Memory B cell (primary cell): Measurements from ENCODE around the gene PHKA1.
"Not testable (repeated sequence)": the region's sequence is repeated elsewhere in the genome, so short reads cannot be mapped to it uniquely, and the experiment has no call there.

Experiments used
- ATAC-seq: fragments of 150-1000 bp; cut with Tn5 transposase; 2 replicates; pipeline ENCODE4 v1.10.0; 2021; ENCODE audit warnings: low read depth, mild to moderate bottlenecking, moderate library complexity
- DNase-seq, 2 donors: peaks; one replicate each; pipeline ENCODE4 v3.0.0; 2022; ENCODE audit warnings: low spot score in 2 of 2
- H3K27ac Mint-ChIP-seq: one replicate; pipeline ENCODE4 v1.8.0; 2022; ENCODE audit warnings: mild to moderate bottlenecking, moderate library complexity, mixed read lengths
- H3K27me3 Mint-ChIP-seq: one replicate; pipeline ENCODE4 v1.8.0; 2022; ENCODE audit warnings: mixed read lengths
- H3K36me3 Mint-ChIP-seq: one replicate; pipeline ENCODE4 v1.8.0; 2022; ENCODE audit warnings: mild to moderate bottlenecking, mixed read lengths
- H3K4me1 Mint-ChIP-seq: one replicate; pipeline ENCODE4 v1.8.0; 2022; ENCODE audit warnings: mixed read lengths
- H3K4me3 Mint-ChIP-seq: one replicate; pipeline ENCODE4 v1.8.0; 2022; ENCODE audit warnings: mild to moderate bottlenecking, moderate library complexity, mixed read lengths
- H3K9me3 Mint-ChIP-seq: one replicate; pipeline ENCODE4 v1.8.0; 2022; ENCODE audit warnings: mixed read lengths

The PHKA1 gene

DNA sequence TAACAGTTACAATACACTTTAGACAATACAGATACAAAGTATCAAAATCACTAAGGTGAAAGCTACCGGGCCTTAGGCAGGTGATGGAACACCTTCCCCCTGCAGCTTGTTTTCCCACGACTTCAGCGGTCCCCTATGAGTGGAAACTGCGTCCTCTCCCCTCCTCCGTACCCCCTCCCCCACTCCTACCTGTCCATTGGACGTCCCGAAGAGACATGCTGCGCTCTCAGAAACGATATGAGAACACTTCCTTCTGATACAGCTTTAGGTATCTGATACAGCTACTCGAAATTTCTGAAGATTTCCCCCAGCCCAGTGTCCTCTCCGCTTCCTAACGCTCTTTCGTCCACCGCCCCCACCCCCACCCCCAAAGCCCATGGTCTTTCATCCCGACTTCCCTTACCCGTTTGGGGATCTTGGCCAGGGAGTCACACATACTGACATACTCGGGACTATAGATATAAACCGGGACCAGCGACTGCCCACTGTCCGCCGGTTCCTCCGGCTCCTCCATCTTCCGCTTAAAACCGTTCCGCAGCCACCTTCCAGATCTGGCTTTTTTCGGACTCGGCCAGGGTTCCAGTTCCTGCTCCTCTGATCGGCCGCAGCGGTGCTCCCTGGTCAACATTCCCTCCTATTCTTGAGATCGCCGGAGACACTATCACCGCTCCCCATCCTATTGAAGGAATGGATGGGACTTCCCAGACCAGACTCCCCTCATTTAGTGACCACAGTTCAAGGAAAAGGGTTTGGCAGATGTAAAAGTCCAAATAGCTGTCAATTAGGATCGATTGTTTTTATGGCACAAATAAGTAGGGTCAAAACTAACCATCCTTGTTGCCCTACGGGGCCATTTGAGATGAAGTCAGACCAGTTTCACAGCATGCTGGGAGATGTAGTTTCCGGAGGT, 141.6 kb downstream of the PHKA1 start, which contains the start of gene HDAC8:
Gene HDAC8 (minus strand): TSS at position 596 of the 910 bp plus-strand sequence. CDS start 82 bp downstream, at position 514.
- ATAC-seq (peak; percentile 92), DNase-seq (peak; percentile 18 to 21)
- Mint-ChIP-seq H3K4me1 (peaks cover 3% of the 10 kb centered on the region), H3K9me3 (no peaks in the 10 kb centered on the region), H3K36me3 (peaks cover 4% of the 10 kb centered on the region), H3K4me3 (peak within 1 kb of the TSS; percentile 99), H3K27me3 (no peaks in the 10 kb centered on the region), H3K27ac (peak within 1 kb of the TSS; percentile 91)

DNA sequence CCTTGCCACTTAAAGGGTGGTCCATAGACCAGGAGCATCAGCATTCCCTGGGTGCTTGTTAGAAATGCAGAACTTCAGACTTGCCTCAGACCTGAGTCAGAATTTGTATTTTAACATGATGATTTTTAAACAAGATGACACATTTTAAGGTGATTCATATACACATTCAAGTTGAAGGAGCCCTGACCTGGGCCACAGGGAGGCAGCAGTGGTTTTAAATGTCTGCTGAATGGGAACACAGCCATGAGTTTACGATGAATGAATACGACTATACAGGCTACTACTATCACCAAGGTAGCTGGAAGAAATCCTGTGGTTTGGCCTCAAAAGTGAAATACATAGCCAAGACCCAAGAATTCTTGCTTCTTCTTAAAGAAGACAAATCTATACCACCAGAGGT, 144.3 kb downstream of the PHKA1 start:
- no peaks in the 10 kb centered on the region for H3K27me3 Mint-ChIP-seq
- no peak for DNase-seq
- no peak overlapping the region for H3K4me3 Mint-ChIP-seq
- H3K9me3 Mint-ChIP-seq = no peaks in the 10 kb centered on the region
- peaks cover 7% of the 10 kb centered on the region for H3K36me3 Mint-ChIP-seq
- peaks cover 3% of the 10 kb centered on the region for H3K4me1 Mint-ChIP-seq
- H3K27ac Mint-ChIP-seq = no peak overlapping the region
- ATAC-seq = no peak

DNA sequence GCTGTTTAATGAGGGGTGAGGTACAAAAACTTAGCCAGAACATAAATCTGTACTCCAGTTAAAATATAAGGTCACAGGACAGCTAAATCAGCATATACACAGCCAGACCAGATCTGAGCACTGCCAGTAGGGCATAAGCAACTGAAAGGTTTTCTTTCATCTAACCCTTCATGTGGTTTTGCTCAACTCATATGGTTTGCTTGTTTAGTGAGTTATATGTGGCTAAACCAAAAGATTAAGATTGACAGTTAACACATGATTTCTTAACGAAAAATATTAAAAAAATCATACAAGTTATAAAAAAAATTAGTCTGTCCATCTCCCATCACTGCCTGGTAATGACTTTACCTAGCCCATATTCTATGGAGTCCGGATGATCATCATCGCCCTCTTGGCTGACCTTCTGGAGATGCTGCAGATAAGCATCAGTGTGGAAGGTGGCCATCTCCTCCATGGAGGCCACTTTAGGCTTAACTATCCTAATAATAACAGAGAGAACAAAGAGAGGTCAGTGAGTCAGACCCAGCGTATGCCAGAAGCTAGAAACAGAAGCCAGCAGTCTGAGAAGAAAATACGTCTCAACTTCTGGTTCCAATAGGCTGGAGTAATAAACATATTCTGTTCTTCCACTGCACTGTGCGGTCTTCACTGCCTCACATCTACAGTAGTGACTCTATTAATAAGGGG, 145.6 kb downstream of the PHKA1 start:
- Mint-ChIP-seq H3K4me3 (no peak overlapping the region), H3K36me3 (peaks cover 7% of the 10 kb centered on the region)

DNA sequence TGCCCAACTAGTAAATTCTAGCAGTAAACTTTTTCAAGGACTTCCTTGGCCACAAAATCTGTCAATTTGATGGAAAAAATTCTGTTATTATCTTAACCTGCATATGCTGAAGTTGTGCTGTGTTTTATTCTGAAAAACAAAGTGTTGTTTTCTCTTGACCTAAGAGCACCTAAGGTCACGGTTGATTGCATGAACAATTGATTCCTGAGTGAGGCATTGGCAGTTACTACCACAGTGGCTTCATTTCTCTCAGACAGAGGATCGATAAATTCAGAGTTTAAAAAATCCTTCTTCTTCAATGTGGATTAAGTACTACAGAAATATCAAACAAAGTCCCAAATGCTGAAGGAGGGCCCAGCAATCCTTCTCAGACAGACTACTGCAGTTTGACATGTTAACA, 147.7 kb downstream of the PHKA1 start:
- ATAC-seq (no peak), DNase-seq (no peak)
- Mint-ChIP-seq H3K36me3 (peaks cover 15% of the 10 kb centered on the region), H3K4me1 (no peaks in the 10 kb centered on the region), H3K27ac (no peak overlapping the region), H3K9me3 (no peaks in the 10 kb centered on the region), H3K27me3 (no peaks in the 10 kb centered on the region), H3K4me3 (no peak overlapping the region)

More for the DNA sequence above, 145.6 kb downstream of the PHKA1 start:
- ATAC-seq = no peak
- peaks cover 3% of the 10 kb centered on the region for H3K4me1 Mint-ChIP-seq
- no peaks in the 10 kb centered on the region for H3K9me3 Mint-ChIP-seq
- no peaks in the 10 kb centered on the region for H3K27me3 Mint-ChIP-seq
- H3K27ac Mint-ChIP-seq = no peak overlapping the region
- no peak for DNase-seq

DNA sequence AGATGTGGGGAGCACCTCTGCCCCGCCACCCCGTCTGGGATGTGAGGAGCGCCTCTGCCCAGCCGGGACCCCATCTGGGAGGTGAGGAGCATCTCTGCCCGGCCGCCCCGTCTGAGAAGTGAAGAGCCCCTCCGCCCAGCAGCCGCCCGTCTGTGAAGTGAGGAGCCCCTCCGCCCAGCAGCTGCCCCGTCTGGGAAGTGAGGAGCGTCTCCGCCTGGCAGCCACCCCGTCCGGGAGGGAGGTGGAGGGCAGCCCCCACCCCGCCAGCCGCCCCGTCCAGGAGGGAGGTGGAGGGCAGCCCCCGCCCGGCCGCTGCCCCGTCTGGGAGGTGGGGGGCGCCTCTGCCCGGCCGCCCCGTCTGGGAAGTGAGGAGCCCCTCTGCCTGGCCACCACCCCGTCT, 154.5 kb downstream of the PHKA1 start:
- H3K4me1 Mint-ChIP-seq = peaks cover 12% of the 10 kb centered on the region
- not testable (repeated sequence) for H3K27me3 Mint-ChIP-seq, H3K4me3 Mint-ChIP-seq, H3K27ac Mint-ChIP-seq, DNase-seq, ATAC-seq, H3K9me3 Mint-ChIP-seq
- H3K36me3 Mint-ChIP-seq = peaks cover 18% of the 10 kb centered on the region

DNA sequence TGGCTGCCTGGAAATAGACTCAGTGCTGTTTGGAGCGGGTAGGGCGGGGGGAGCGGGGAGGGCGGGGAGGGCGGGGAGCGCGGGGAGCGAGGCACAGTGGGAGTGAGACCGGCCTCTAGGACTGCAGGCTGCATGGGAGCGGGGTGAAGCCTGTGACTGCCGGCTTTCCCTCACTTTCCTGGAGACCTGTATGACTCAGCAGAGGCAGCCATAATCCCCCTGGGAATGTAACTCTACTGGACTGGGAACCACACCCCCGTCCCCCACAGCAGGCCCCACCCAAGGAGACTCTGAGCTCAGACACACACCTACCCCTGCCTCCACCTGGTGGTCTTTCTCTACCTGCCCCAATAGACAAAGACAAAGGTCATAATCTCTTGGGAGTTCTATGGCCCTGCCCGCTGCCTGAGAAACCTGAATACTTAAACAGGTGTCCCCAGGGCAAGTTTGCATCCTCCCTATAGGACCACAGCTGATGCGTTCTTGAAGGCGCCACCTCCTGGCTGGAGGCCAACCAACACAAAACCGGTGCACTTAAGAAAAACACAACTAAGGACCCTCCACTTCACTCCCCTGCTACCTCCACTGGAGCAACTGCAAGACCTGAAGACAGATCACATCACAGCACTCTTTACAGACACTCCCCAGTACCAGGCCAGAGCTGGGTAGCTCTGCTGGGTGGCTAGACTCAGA, 159.5 kb downstream of the PHKA1 start:
- H3K36me3 Mint-ChIP-seq = peaks cover 11% of the 10 kb centered on the region
- ATAC-seq (no peak), DNase-seq (no peak)
- H3K4me3 Mint-ChIP-seq = no peak overlapping the region
- no peaks in the 10 kb centered on the region for H3K9me3 Mint-ChIP-seq
- no peaks in the 10 kb centered on the region for H3K27me3 Mint-ChIP-seq
- peaks cover 15% of the 10 kb centered on the region for H3K4me1 Mint-ChIP-seq
- no peak overlapping the region for H3K27ac Mint-ChIP-seq

DNA sequence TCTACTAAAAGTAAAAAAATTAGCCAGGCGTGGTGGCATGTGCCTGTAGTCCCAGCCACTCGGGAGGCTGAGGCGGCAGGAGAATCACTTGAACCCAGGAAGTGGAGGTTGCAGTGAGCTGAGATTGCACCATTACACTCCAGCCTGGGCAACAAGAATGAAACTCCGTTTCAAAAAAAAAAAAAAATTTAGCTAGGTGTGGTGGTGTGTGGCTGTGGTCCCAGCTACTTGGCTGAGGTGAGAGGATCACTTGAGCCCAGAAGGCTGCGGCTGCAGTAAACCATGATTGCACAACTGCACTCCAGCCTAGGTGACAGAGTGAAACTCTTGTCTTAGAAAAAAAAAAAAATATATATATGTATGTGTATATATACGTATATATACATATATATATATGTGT, 161.7 kb downstream of the PHKA1 start:
- not testable (repeated sequence) for DNase-seq, H3K27me3 Mint-ChIP-seq, H3K4me1 Mint-ChIP-seq, ATAC-seq, H3K4me3 Mint-ChIP-seq, H3K9me3 Mint-ChIP-seq, H3K27ac Mint-ChIP-seq
- H3K36me3 Mint-ChIP-seq = peaks cover 14% of the 10 kb centered on the region

DNA sequence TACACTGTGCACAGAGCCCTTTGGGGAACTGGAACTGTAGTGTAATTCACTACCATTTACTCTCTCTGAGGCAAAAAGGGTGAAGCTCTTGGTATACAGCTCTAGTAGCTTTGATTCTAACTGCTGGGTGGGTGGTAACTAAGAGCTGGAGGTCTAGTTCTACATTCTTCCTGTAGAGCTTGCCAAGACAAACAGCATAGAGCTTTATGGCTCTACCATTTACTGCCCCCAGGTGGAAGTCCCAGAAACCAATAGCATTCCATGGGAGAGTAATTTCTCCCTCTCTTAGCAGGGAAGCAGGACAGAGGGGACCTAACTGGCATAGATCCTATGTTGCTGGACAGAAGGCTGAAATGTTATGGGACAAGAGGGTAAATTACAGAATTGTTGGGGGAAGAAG, 168.1 kb downstream of the PHKA1 start:
- no peak overlapping the region for H3K4me3 Mint-ChIP-seq
- no peaks in the 10 kb centered on the region for H3K27me3 Mint-ChIP-seq
- no peak overlapping the region for H3K27ac Mint-ChIP-seq
- no peaks in the 10 kb centered on the region for H3K4me1 Mint-ChIP-seq
- peaks cover 27% of the 10 kb centered on the region for H3K36me3 Mint-ChIP-seq
- no peak for ATAC-seq
- no peaks in the 10 kb centered on the region for H3K9me3 Mint-ChIP-seq
- no peak for DNase-seq

DNA sequence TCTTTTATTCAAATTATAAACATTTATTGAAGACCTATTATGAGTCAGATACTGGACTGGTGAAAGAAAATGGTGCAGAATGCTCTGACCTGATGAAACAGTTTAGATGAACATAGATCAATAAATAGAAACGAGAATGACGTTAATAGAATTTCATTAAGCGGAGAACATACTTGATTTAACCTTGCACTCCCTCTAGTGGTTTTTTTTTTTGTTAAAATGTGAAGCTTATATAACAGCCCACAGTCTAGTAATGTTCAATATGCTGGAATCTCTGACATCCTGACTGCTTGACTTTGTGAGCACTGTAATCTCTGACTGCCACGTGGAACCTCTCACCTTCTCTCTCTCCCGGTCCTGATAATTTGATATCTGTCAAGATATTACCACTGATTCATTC, 173.8 kb downstream of the PHKA1 start:
- peaks cover 18% of the 10 kb centered on the region for H3K36me3 Mint-ChIP-seq
- H3K4me1 Mint-ChIP-seq = no peaks in the 10 kb centered on the region
- no peak for DNase-seq
- no peaks in the 10 kb centered on the region for H3K9me3 Mint-ChIP-seq
- H3K27ac Mint-ChIP-seq = peak overlapping the region; percentile 13
- no peak overlapping the region for H3K4me3 Mint-ChIP-seq
- ATAC-seq = no peak
- H3K27me3 Mint-ChIP-seq = no peaks in the 10 kb centered on the region

DNA sequence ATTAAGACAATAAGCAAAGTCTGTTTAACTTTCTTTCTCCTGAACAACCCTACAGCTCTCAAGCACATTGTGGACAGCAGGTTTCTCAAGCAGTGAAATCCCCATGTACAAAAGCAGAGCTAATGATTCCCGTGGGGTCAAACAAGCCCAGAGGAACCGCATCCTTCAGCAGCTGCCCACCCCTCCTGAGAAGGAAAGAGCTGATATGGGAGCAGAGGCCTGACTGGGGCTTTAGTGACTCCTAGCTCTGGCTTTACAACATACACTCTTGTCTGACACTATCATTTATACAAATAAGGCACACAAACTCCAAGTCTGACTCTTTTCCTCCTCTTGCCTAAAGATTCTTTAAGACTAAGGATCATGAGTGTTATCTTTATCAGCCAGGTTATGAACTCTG, 174.3 kb downstream of the PHKA1 start:
- ATAC-seq = no peak
- Mint-ChIP-seq H3K36me3 (peaks cover 17% of the 10 kb centered on the region), H3K4me3 (no peak overlapping the region)

DNA sequence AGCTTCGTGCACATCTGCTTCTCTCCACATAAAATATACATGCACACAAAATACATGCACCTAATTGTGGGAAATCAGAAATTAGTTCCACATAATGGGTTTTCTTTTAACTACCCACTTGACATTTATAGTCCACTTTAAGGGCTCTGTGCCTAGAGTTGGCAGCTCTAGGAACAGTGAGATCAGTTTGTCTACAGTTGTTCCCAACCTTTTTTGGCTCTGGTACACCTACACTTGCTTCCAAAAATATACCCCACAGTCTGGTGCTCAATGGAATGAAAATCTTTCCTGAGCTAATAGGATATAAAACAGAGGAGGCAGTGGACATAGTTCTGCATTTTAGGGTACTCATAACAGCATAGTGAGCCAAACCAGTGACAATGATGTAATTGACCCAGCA, 177.6 kb downstream of the PHKA1 start:
- DNase-seq (no peak), ATAC-seq (no peak)
- H3K4me3 Mint-ChIP-seq = no peak overlapping the region
- H3K9me3 Mint-ChIP-seq = no peaks in the 10 kb centered on the region
- H3K4me1 Mint-ChIP-seq = no peaks in the 10 kb centered on the region
- peaks cover 12% of the 10 kb centered on the region for H3K36me3 Mint-ChIP-seq
- H3K27ac Mint-ChIP-seq = no peak overlapping the region
- no peaks in the 10 kb centered on the region for H3K27me3 Mint-ChIP-seq

More for the DNA sequence above, 174.3 kb downstream of the PHKA1 start:
- H3K9me3 Mint-ChIP-seq = no peaks in the 10 kb centered on the region
- no peak overlapping the region for H3K27ac Mint-ChIP-seq
- no peaks in the 10 kb centered on the region for H3K4me1 Mint-ChIP-seq
- H3K27me3 Mint-ChIP-seq = no peaks in the 10 kb centered on the region
- no peak for DNase-seq

DNA sequence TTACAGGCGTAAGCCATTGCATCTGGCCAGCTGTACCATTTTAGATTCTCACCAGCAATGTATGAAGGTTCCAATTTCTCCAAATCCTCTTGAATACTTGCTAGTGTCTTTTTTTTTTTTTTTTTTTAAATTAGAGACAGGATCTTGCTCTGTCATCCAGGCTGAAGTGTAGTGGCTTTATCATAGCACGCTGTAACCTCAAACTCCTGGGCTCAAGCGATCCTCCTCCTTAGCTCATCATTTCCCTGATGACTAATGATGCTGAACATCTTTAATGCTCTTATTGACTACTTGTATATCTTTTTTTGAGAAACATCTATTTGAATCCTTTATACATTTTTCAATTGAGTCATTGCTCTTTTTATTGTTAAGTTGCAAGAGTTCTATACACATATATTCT, 181.7 kb downstream of the PHKA1 start:
- peaks cover 13% of the 10 kb centered on the region for H3K36me3 Mint-ChIP-seq
- H3K4me1 Mint-ChIP-seq = peaks cover 6% of the 10 kb centered on the region
- H3K4me3 Mint-ChIP-seq = no peak overlapping the region
- H3K27me3 Mint-ChIP-seq = no peaks in the 10 kb centered on the region
- DNase-seq = no peak
- H3K9me3 Mint-ChIP-seq = no peaks in the 10 kb centered on the region
- H3K27ac Mint-ChIP-seq = no peak overlapping the region
- ATAC-seq = no peak
